Measurements from ENCODE around the gene ODAD4. TPM values are rescaled to one million over a fixed set of nuclear protein-coding genes. Genes with fewer than 3 reads are reported as not detected.

ODAD4 gene
- polyA plus RNA-seq, 10 donors: 0.53 to 1.2 (median 0.71) TPM

GRCh38 chr17:41967921-41968578 is 37.6 kb downstream of the ODAD4 start:
- no peak for DNase-seq

GRCh38 chr17:41968676-41969075 is 38.3 kb downstream of the ODAD4 start:
- no peak for DNase-seq

- DNase-seq: no peak
Measured at GRCh38 chr17:41970901-41971331, 40.5 kb downstream of the ODAD4 start.

GRCh38 chr17:41971721-41972523 is 41.5 kb downstream of the ODAD4 start:
- DNase-seq: no peak

- DNase-seq: no peak
Measured at GRCh38 chr17:41972571-41973407, 42.4 kb downstream of the ODAD4 start.

GRCh38 chr17:41973408-41973811 is 43.0 kb downstream of the ODAD4 start:
- no peak for DNase-seq

- no peak for DNase-seq
Measured at GRCh38 chr17:41974031-41974430, 43.6 kb downstream of the ODAD4 start.

GRCh38 chr17:41974658-41975057 is 44.2 kb downstream of the ODAD4 start:
- DNase-seq: no peak

- no peak for DNase-seq
Measured at GRCh38 chr17:41975099-41976083, 45.0 kb downstream of the ODAD4 start.

- DNase-seq: no peak
Measured at GRCh38 chr17:41976142-41976768, 45.8 kb downstream of the ODAD4 start.

- no peak for DNase-seq
Measured at GRCh38 chr17:41977991-41978390, 47.6 kb downstream of the ODAD4 start.

- DNase-seq: no peak
Measured at GRCh38 chr17:41982026-41982760, 51.8 kb downstream of the ODAD4 start.

- no peak for DNase-seq
Measured at GRCh38 chr17:41984454-41984853, 54.0 kb downstream of the ODAD4 start.

- no peak for DNase-seq
Measured at GRCh38 chr17:41985919-41986318, 55.5 kb downstream of the ODAD4 start.

- DNase-seq: no peak
Measured at GRCh38 chr17:41986634-41987033, 56.2 kb downstream of the ODAD4 start.

GRCh38 chr17:41987642-41988041 is 57.2 kb downstream of the ODAD4 start:
- DNase-seq: no peak

GRCh38 chr17:41988418-41988817 is 58.0 kb downstream of the ODAD4 start:
- no peak for DNase-seq

GRCh38 chr17:41989702-41990419 is 59.4 kb downstream of the ODAD4 start:
- DNase-seq: no peak

- peak; percentile 28 to 56 (median 33) for DNase-seq
Measured at GRCh38 chr17:41992576-41992975, 62.2 kb downstream of the ODAD4 start.

Measured in muscle of back (tissue), 11 donors.